DMS153 treated with DMSO at 0.1 percent for 48 hours (cell line): ENCODE data around the gene JAKMIP1.
A peak's percentile ranks its signal among the peaks of the same experiment; 100 is the strongest.
"Not testable (repeated sequence)": the region's sequence is repeated elsewhere in the genome, so short reads cannot be mapped to it uniquely, and the experiment has no call there.

ENCODE experiments used
- DNase-seq: peaks from one replicate; lab custom pipeline; 2025; ENCODE audit not compliant: unreplicated experiment; lab: John Stamatoyannopoulos, UW

The JAKMIP1 gene

GRCh38 chr4:5998333-5998936 is 201.9 kb downstream of the JAKMIP1 start:
- peak; percentile 33 for DNase-seq

GRCh38 chr4:5996641-5997040 is 203.7 kb downstream of the JAKMIP1 start:
- no peak for DNase-seq

GRCh38 chr4:5995901-5996623 is 204.3 kb downstream of the JAKMIP1 start:
- DNase-seq = no peak

GRCh38 chr4:5993876-5994811 is 206.2 kb downstream of the JAKMIP1 start:
- no peak for DNase-seq

GRCh38 chr4:5993346-5993745 is 207.0 kb downstream of the JAKMIP1 start:
- not testable (repeated sequence) for DNase-seq

GRCh38 chr4:5992828-5993321 is 207.5 kb downstream of the JAKMIP1 start:
- peak; percentile 36 for DNase-seq

- no peak for DNase-seq
These were observed 208.1 kb downstream of the JAKMIP1 start for GRCh38 chr4:5992171-5992827.

- DNase-seq = no peak
These were observed 208.9 kb downstream of the JAKMIP1 start for GRCh38 chr4:5991405-5991804.

- DNase-seq = no peak
These were observed 209.7 kb downstream of the JAKMIP1 start for GRCh38 chr4:5990446-5991160.

GRCh38 chr4:5989236-5990225 is 210.8 kb downstream of the JAKMIP1 start:
- DNase-seq = no peak

GRCh38 chr4:5988086-5988845 is 212.1 kb downstream of the JAKMIP1 start:
- no peak for DNase-seq

GRCh38 chr4:5984843-5985242 is 215.5 kb downstream of the JAKMIP1 start:
- DNase-seq = no peak

GRCh38 chr4:5982156-5982973 is 218.0 kb downstream of the JAKMIP1 start:
- DNase-seq = no peak

- DNase-seq = no peak
These were observed 219.8 kb downstream of the JAKMIP1 start for GRCh38 chr4:5980436-5981155.

- no peak for DNase-seq
These were observed 220.4 kb downstream of the JAKMIP1 start for GRCh38 chr4:5979981-5980380.

GRCh38 chr4:5976921-5977320 is 223.4 kb downstream of the JAKMIP1 start:
- no peak for DNase-seq

GRCh38 chr4:5976431-5976830 is 223.9 kb downstream of the JAKMIP1 start:
- DNase-seq = no peak
